Ascending aorta (tissue), 2 donors: Measurements from ENCODE around the gene NRP2. TPM values are rescaled to one million over a fixed set of nuclear protein-coding genes. Genes with fewer than 3 reads are reported as not detected.

Source experiments
- DNase-seq, 2 donors: peaks; one replicate each; pipeline ENCODE4 v3.0.0-alpha.2; 2019; ENCODE audit warnings: low spot score in 2 of 2
- H3K27ac ChIP-seq, 2 donors: fragments of 200-600 bp; sonication (generic); one replicate each; pipeline ENCODE4 v1.5.1; 2016 to 2017; ENCODE audit warnings: mild to moderate bottlenecking in 1 of 2
- H3K27me3 ChIP-seq: fragments of 200-600 bp; sonication (generic); one replicate; pipeline ENCODE4 v1.5.1; 2017
- H3K36me3 ChIP-seq, 2 donors: fragments of 200-600 bp; sonication (generic); one replicate each; pipeline ENCODE4 v1.5.1; 2016
- H3K4me1 ChIP-seq, 2 donors: fragments of 200-600 bp; sonication (generic); one replicate each; pipeline ENCODE4 v1.5.1; 2016 to 2017; ENCODE audit warnings: mild to moderate bottlenecking in 1 of 2
- H3K4me3 ChIP-seq, 2 donors: fragments of 200-600 bp; sonication (generic); one replicate each; pipeline ENCODE4 v1.5.1; 2016 to 2017; ENCODE audit warnings: mild to moderate bottlenecking in 1 of 2
- H3K9me3 ChIP-seq, 2 donors: fragments of 200-600 bp; sonication (generic); one replicate each; pipeline ENCODE4 v1.5.1; 2016
- intact Hi-C: fragments of 100-400 bp; cut with DNase I; formaldehyde crosslinking; loops from one replicate; pipeline ENCODE4 v1.15.1; 2023
- total RNA-seq: library from RNA; depleted of rRNA; stranded (reverse); fragments of >200 nt; gene quantifications from one replicate; pipeline ENCODE4 v1.1.0, GENCODE V29; 2016
- TF ChIP-seq, protein P1 (sequence below), 3 experiments: fragments of 200-600 bp in 2 of 3; fragments of 450-650 bp in 1 of 3; sonication (generic) in 2 of 3; IDR thresholded peaks; one replicate each; pipeline ENCODE4 v1.5.1; 2016 to 2019; ENCODE audit warnings: antibody characterized with exemption in 3 of 3, mild to moderate bottlenecking in 1 of 3, moderate library complexity in 1 of 3

NRP2 gene
- total RNA-seq, 1 donor from 2014 or later, result 39.7 TPM

GRCh38 chr2:205640716-205641115 lies 41.6 kb upstream of the NRP2 start:
- H3K4me1 ChIP-seq, result no peaks in the 10 kb centered on the region
- no peaks in the 10 kb centered on the region for H3K27me3 ChIP-seq
- intact Hi-C loops, result no loop called here
- TF ChIP-seq, protein P1, sequence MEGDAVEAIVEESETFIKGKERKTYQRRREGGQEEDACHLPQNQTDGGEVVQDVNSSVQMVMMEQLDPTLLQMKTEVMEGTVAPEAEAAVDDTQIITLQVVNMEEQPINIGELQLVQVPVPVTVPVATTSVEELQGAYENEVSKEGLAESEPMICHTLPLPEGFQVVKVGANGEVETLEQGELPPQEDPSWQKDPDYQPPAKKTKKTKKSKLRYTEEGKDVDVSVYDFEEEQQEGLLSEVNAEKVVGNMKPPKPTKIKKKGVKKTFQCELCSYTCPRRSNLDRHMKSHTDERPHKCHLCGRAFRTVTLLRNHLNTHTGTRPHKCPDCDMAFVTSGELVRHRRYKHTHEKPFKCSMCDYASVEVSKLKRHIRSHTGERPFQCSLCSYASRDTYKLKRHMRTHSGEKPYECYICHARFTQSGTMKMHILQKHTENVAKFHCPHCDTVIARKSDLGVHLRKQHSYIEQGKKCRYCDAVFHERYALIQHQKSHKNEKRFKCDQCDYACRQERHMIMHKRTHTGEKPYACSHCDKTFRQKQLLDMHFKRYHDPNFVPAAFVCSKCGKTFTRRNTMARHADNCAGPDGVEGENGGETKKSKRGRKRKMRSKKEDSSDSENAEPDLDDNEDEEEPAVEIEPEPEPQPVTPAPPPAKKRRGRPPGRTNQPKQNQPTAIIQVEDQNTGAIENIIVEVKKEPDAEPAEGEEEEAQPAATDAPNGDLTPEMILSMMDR (IDR thresholded peaks at IDR 0.05), result no peak
- H3K4me3 ChIP-seq, result no peak overlapping the region
- no peaks in the 10 kb centered on the region for H3K36me3 ChIP-seq
- H3K27ac ChIP-seq, result no peak overlapping the region
- no peak for DNase-seq
- peaks cover 0 to 6% of the 10 kb centered on the region in 2 donors for H3K9me3 ChIP-seq

GRCh38 chr2:205642599-205643356 lies 39.5 kb upstream of the NRP2 start:
- Histone ChIP-seq H3K4me1 (no peaks in the 10 kb centered on the region), H3K4me3 (no peak overlapping the region), H3K36me3 (no peaks in the 10 kb centered on the region), H3K27ac (no peak overlapping the region), H3K9me3 (peaks cover 0 to 6% of the 10 kb centered on the region in 2 donors), H3K27me3 (no peaks in the 10 kb centered on the region)
- TF ChIP-seq, protein P1 (IDR thresholded peaks at IDR 0.05), result no peak
- intact Hi-C loops, result no loop called here
- no peak for DNase-seq

DNA sequence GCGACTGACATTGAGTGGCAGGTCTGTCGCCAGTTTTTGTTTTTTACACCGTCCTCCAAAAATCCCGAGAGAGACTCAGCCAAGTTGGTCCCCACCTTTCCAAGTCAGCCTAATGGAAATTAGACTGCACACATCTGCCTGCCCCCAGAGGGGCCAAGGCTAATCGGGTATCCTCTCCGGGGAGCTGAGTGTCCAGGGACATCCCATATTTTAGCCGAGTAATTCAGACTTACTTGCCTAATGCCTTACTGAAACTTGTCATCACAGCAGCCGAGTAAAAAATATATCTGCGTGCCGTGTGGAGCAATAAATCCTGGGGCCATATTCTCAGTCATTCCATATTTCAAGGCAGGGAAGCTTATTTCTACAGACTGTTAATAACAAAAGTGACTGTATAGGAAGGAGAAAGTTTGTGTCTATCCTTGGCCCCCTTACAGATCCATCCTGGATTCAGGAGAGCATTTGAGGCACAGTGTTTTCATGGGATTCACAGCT lies 38.9 kb upstream of the NRP2 start:
- intact Hi-C loops, result no loop called here
- TF ChIP-seq, protein P1 (IDR thresholded peaks at IDR 0.05), result no peak

DNA sequence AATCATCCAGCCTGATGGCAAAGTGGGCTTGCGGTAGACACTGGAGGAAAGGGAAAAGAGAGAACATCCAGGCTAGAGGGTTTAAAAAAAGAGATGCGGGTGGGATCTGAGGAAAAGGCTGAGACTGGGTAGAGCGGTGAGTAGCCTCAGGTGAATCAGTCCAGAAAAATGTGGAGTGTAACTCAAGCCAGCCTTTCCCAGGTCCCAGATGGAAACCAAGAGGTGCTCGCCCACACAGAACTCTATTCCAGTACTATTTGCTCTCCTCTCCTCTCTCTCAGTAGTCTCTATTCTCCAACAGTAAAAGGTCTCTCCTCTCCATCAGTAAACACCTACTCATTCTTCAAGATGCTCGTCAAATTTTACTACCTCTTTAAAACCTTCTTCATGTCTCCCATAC lies 38.3 kb upstream of the NRP2 start:
- no peak overlapping the region for H3K4me3 ChIP-seq
- intact Hi-C loops, result no loop called here
- H3K4me1 ChIP-seq, result no peaks in the 10 kb centered on the region
- DNase-seq, result no peak
- H3K36me3 ChIP-seq, result no peaks in the 10 kb centered on the region
- H3K27ac ChIP-seq, result no peak overlapping the region
- H3K9me3 ChIP-seq, result peaks cover 0 to 6% of the 10 kb centered on the region in 2 donors
- TF ChIP-seq, protein P1 (IDR thresholded peaks at IDR 0.05), result no peak
- H3K27me3 ChIP-seq, result no peaks in the 10 kb centered on the region

More for the DNA sequence above, 38.9 kb upstream of the NRP2 start:
- no peaks in the 10 kb centered on the region for H3K27me3 ChIP-seq
- H3K4me1 ChIP-seq, result no peaks in the 10 kb centered on the region
- H3K27ac ChIP-seq, result no peak overlapping the region
- H3K4me3 ChIP-seq, result no peak overlapping the region
- no peak for DNase-seq
- peaks cover 0 to 6% of the 10 kb centered on the region in 2 donors for H3K9me3 ChIP-seq
- H3K36me3 ChIP-seq, result no peaks in the 10 kb centered on the region

DNA sequence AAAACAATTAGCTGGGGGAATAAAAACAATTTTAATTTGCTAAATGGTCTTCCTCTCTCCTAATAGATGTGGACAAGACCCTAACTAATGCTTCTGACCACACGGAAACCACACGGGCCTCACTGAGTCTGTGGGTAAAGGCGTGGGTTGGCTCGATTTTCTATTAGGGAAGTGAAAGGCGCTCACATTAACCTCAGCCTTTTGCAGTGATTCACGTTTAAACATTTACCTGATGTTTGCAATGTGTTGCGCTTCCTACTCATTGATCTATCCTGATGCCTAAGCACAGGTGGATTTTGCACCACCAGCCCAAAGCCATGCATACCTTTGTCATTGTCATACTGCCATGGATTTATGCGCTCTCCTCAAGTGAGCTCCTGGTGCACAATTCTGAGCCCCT lies 35.6 kb upstream of the NRP2 start:
- no peaks in the 10 kb centered on the region for H3K27me3 ChIP-seq
- no peaks in the 10 kb centered on the region for H3K9me3 ChIP-seq
- no peak for DNase-seq
- TF ChIP-seq, protein P1 (IDR thresholded peaks at IDR 0.05), result no peak
- H3K27ac ChIP-seq, result no peak overlapping the region
- no peak overlapping the region for H3K4me3 ChIP-seq
- no peaks in the 10 kb centered on the region for H3K36me3 ChIP-seq
- intact Hi-C loops, result no loop called here
- no peaks in the 10 kb centered on the region for H3K4me1 ChIP-seq
